GM12878 (cell line): ENCODE data around the gene ANP32D. TPM values are rescaled to one million over a fixed set of nuclear protein-coding genes. Genes with fewer than 3 reads are reported as not detected.

Source experiments
- ATAC-seq: fragments of 200-7000 bp; cut with Tn5 transposase; 3 replicates; pipeline ENCODE4 v1.9.1; 2020; ENCODE audit warnings: mild to moderate bottlenecking, moderate library complexity
- BruUV-seq: library from RNA; stranded (reverse); fragments of 400-500 nt; replicated peaks from 2 replicates; lab custom pipeline; 2021; lab: Mats Ljungman, UMichigan
- CTCF ChIA-PET: fragments of 300-600 bp; sonication (Branson Sonifier 250); formaldehyde crosslinking; extraction: SDS; loops from one replicate; lab custom pipeline; 2021; ENCODE audit warnings: inconsistent platforms; lab: Yijun Ruan, JAX
- POLR2A ChIA-PET: fragments of 350-600 bp; formaldehyde crosslinking; extraction: SDS; loops from one replicate; lab custom pipeline; 2021; ENCODE audit warnings: inconsistent platforms; lab: Charles Lee
- RAD21 ChIA-PET: fragments of 300-600 bp; sonication (Branson Sonifier 250); formaldehyde crosslinking; loops from one replicate; lab custom pipeline; 2023; ENCODE audit warnings: antibody characterized with exemption; ENCODE audit not compliant: unreplicated experiment; lab: Charles Lee
- SMC1A ChIA-PET: fragments of 300-600 bp; sonication (Branson Sonifier 250); formaldehyde crosslinking; loops from one replicate; lab custom pipeline; 2023; ENCODE audit not compliant: unreplicated experiment, uncharacterized antibody; lab: Charles Lee
- DNase-seq: peaks from one replicate; pipeline ENCODE4 v3.0.0-alpha.2; 2011; ENCODE audit warnings: low read depth, low spot score
- FAIRE-seq: peaks from 3 replicates; lab custom pipeline; 2011; peaks lifted over from hg19 to GRCh38; lab: Jason Lieb, UNC
- H2AFZ ChIP-seq: 2 replicates; pipeline ENCODE4 v1.6.0; 2011; ENCODE audit warnings: low read depth, low read length, control low read depth; ENCODE audit not compliant: control insufficient read depth
- H3K27ac ChIP-seq: 2 replicates; pipeline ENCODE4 v1.5.1; 2011; ENCODE audit warnings: control low read depth; ENCODE audit not compliant: control insufficient read depth, insufficient read depth
- H3K27me3 ChIP-seq, 2 experiments: replicated peaks in 1 of 2; 2 replicates each; pipeline versions ENCODE4 v1.6.0 to v1.6.1; 2011; ENCODE audit warnings: low read length in 1 of 2; ENCODE audit not compliant: control insufficient read depth in 2 of 2, insufficient read depth in 2 of 2
- H3K36me3 ChIP-seq, 2 experiments: 2 replicates each; pipeline ENCODE4 v1.5.1; 2011; ENCODE audit warnings: low read length in 1 of 2; ENCODE audit not compliant: control insufficient read depth in 2 of 2, insufficient read depth in 2 of 2
- H3K4me1 ChIP-seq: 2 replicates; pipeline ENCODE4 v1.6.1; 2011; ENCODE audit warnings: mild to moderate bottlenecking, low read length, moderate library complexity, mixed read lengths; ENCODE audit not compliant: control insufficient read depth, insufficient read depth
- H3K4me2 ChIP-seq: 2 replicates; pipeline ENCODE4 v1.6.0; 2011; ENCODE audit warnings: control low read depth; ENCODE audit not compliant: control insufficient read depth, insufficient read depth
- H3K4me3 ChIP-seq: fragments of 200-600 bp; sonication (generic); 2 replicates; pipeline ENCODE4 v1.5.1; 2016
- H3K79me2 ChIP-seq: 2 replicates; pipeline ENCODE4 v1.6.0; 2011; ENCODE audit warnings: low read length; ENCODE audit not compliant: control insufficient read depth, insufficient read depth
- H3K9ac ChIP-seq: 2 replicates; pipeline ENCODE4 v1.8.0; 2011; ENCODE audit warnings: low read length, control low read depth, mixed read lengths; ENCODE audit not compliant: control insufficient read depth, insufficient read depth
- H3K9me3 ChIP-seq: replicated peaks from 3 replicates; pipeline ENCODE4 v1.5.1; 2011; ENCODE audit warnings: mild to moderate bottlenecking, low read length; ENCODE audit not compliant: control insufficient read depth, insufficient read depth
- H4K20me1 ChIP-seq: 2 replicates; pipeline ENCODE4 v1.6.0; 2011; ENCODE audit not compliant: control insufficient read depth, insufficient read depth
- CBX5 ChIP-seq: sonication (generic); IDR thresholded peaks from 2 replicates; pipeline ENCODE4 v1.6.1; 2016; ENCODE audit warnings: low read depth, moderate library complexity, mild to moderate bottlenecking, inconsistent platforms
- CHD2 ChIP-seq: IDR thresholded peaks from 2 replicates; pipeline ENCODE4 v1.6.1; 2011; ENCODE audit warnings: low read depth, low read length, improper control_type of control experiment, borderline replicate concordance
- CREB1 ChIP-seq: IDR thresholded peaks from 2 replicates; pipeline ENCODE4 v1.6.1; 2012; ENCODE audit warnings: low read depth, mild to moderate bottlenecking, inconsistent platforms
- EP300 ChIP-seq, 2 experiments: fragments of 150-350 bp in 1 of 2; IDR thresholded peaks; 2 replicates each; pipeline ENCODE4 v1.6.1; 2011 to 2012; ENCODE audit warnings: low read depth in 2 of 2, low read length in 2 of 2, borderline replicate concordance in 1 of 2, improper control_type of control experiment in 1 of 2, inconsistent platforms in 1 of 2; ENCODE audit not compliant: control insufficient read depth in 1 of 2
- GATAD2B ChIP-seq: fragments of 450-650 bp; conservative IDR thresholded peaks from 2 replicates; pipeline ENCODE4 v1.6.1; 2017; ENCODE audit warnings: low read depth, mild to moderate bottlenecking, moderate library complexity
- HDAC6 ChIP-seq: fragments of 200-600 bp; sonication (generic); IDR thresholded peaks from one replicate; pipeline ENCODE4 v1.8.0; 2017; ENCODE audit warnings: antibody characterized with exemption; ENCODE audit not compliant: unreplicated experiment
- JUNB ChIP-seq: IDR thresholded peaks from 2 replicates; pipeline ENCODE4 v1.6.1; 2016; ENCODE audit warnings: antibody characterized with exemption, mild to moderate bottlenecking
- MEF2B ChIP-seq: fragments of 450-650 bp; IDR thresholded peaks from 2 replicates; pipeline ENCODE4 v1.6.1; 2018; ENCODE audit warnings: mild to moderate bottlenecking, moderate library complexity; ENCODE audit not compliant: partially characterized antibody, poor library complexity, severe bottlenecking
- MTA2 ChIP-seq: fragments of 450-650 bp; IDR thresholded peaks from 2 replicates; pipeline ENCODE4 v1.6.1; 2016; ENCODE audit warnings: low read depth, mild to moderate bottlenecking, moderate library complexity
- NBN ChIP-seq: fragments of 450-650 bp; IDR thresholded peaks from 2 replicates; pipeline ENCODE4 v1.6.1; 2016
- NFIC ChIP-seq: IDR thresholded peaks from 2 replicates; pipeline ENCODE4 v1.6.1; 2012; ENCODE audit warnings: low read depth, mild to moderate bottlenecking, inconsistent platforms, low read length, moderate library complexity
- NRF1 ChIP-seq: conservative IDR thresholded peaks from 2 replicates; pipeline ENCODE4 v1.6.1; 2011; ENCODE audit warnings: mild to moderate bottlenecking, low read depth, low read length, improper control_type of control experiment
- POLR2A ChIP-seq: IDR thresholded peaks from 2 replicates; pipeline ENCODE4 v1.6.1; 2011; ENCODE audit warnings: low read depth, mild to moderate bottlenecking, low read length
- RELB ChIP-seq: fragments of 450-650 bp; IDR thresholded peaks from 2 replicates; pipeline ENCODE4 v1.6.1; 2017; ENCODE audit warnings: low read depth, mild to moderate bottlenecking, moderate library complexity
- SKIL ChIP-seq: fragments of 450-650 bp; IDR thresholded peaks from 2 replicates; pipeline ENCODE4 v1.6.1; 2017; ENCODE audit warnings: mild to moderate bottlenecking, low read depth, inconsistent platforms; ENCODE audit not compliant: poor library complexity, severe bottlenecking
- SMAD1 ChIP-seq: fragments of 450-650 bp; IDR thresholded peaks from 2 replicates; pipeline ENCODE4 v1.6.1; 2018; ENCODE audit warnings: mild to moderate bottlenecking, low read depth; ENCODE audit not compliant: partially characterized antibody
- SRF ChIP-seq, 2 experiments: IDR thresholded peaks; 2 replicates each; pipeline ENCODE4 v1.6.1; 2011; ENCODE audit warnings: low read depth in 2 of 2, low read length in 2 of 2, mild to moderate bottlenecking in 1 of 2, moderate library complexity in 1 of 2
- SUZ12 ChIP-seq: fragments of 200-600 bp; sonication (generic); IDR thresholded peaks from one replicate; pipeline ENCODE4 v1.6.1; 2018; ENCODE audit warnings: antibody characterized with exemption, mild to moderate bottlenecking; ENCODE audit not compliant: unreplicated experiment
- WGBS: methylation state at CpG from one replicate; pipeline ENCODE4 v1.1.6; 2016; ENCODE audit warnings: low lambda C conversion rate; ENCODE audit not compliant: insufficient replicate concordance, insufficient coverage; ENCODE audit errors: missing lambda C conversion rate; 5-methylcytosine and 5-hydroxymethylcytosine counted together
- in situ Hi-C: fragments of 300-500 bp; cut with MboI; formaldehyde crosslinking; loops from 9 replicates; pipeline ENCODE4 v1.14.3; 2018; ENCODE audit warnings: mixed read lengths
- intact Hi-C: fragments of 100-400 bp; cut with micrococcal nuclease; formaldehyde crosslinking; loops from one replicate; pipeline ENCODE4 v1.14.2; 2022; ENCODE audit not compliant: unreplicated experiment
- polyA plus RNA-seq, 11 experiments: library from polyadenylated mRNA; depleted of rRNA in 4 of 11; unstranded in 6 of 11; stranded (reverse) in 5 of 11; fragments of >200 nt; fragmentation: Nextera tagmentation in 4 of 11; fragmentation: Illumina TruSeq in 1 of 11; extraction: Ambion mirVana in 4 of 11; extraction: Trizol in 1 of 11; gene quantifications; 1 replicate in 1 of 11; 2 replicates in 10 of 11; pipeline versions ENCODE4 v1.2.1 to v1.2.3, GENCODE V29; 2011 to 2016; ENCODE audit warnings: inconsistent platforms in 2 of 11, missing spikeins in 2 of 11, low read depth in 1 of 11
- total RNA-seq, 4 experiments: library from RNA; depleted of rRNA in 3 of 4; stranded (reverse); fragments of >200 nt in 3 of 4; fragmentation: Illumina TruSeq in 1 of 4; extraction: Trizol in 1 of 4; gene quantifications; 2 replicates each; pipeline versions ENCODE4 v1.2.1 to v1.2.3, GENCODE V29; 2013 to 2021

The ANP32D gene
- total and polyA plus RNA-seq, 10 of the 15 experiments (the other 5 are each of a cell fraction or from before 2014, with no cell fraction given) = not detected

- CTCF ChIA-PET = interaction anchor here (0.9 to 1.4 kb wide), 4 partner anchors 9 to 203 kb away, joined by 3 to 4 read pairs (median 3); no protein-coding TSS in a partner anchor
- peak; percentile 79; the same call in 1 of the 2 replicates for TF ChIP-seq NFIC
- TF ChIP-seq HDAC6 = no peak
- TF ChIP-seq NBN = 0 out of 2 replicates have a peak, but pooled peaks have one; percentile 42
- peak; percentile 64 for TF ChIP-seq MEF2B
- peak; percentile 57 for TF ChIP-seq SKIL
- TF ChIP-seq RELB = peak; percentile 66; the same call in 1 of the 2 replicates
- no peak for TF ChIP-seq NRF1
- TF ChIP-seq CREB1 = peak; percentile 51; the same call in 1 of the 2 replicates
- no peak for TF ChIP-seq SMAD1
- TF ChIP-seq SRF (IDR thresholded peaks at IDR 0.05; ENCODE audit: low read depth in 2 of 2, low read length in 2 of 2) = peak in 1 of 2 experiments; percentile 95; a peak in 2 of 4 replicates
- TF ChIP-seq CBX5 = peak; percentile 61; the same call in 1 of the 2 replicates
- peak; percentile 82 for TF ChIP-seq JUNB
- peak; percentile 75 for TF ChIP-seq MTA2
- 0 out of 2 replicates have a peak, but pooled peaks have one; percentile 23 for TF ChIP-seq GATAD2B
- peak; percentile 32; the same call in 1 of the 2 replicates for TF ChIP-seq CHD2
- peak; percentile 35 to 66; a peak in 1 of 4 replicates for TF ChIP-seq EP300 (IDR thresholded peaks at IDR 0.05; ENCODE audit: borderline replicate concordance in 1 of 2, control insufficient read depth in 1 of 2, low read depth in 2 of 2, low read length in 2 of 2)
- no peak for TF ChIP-seq SUZ12
- no peak for TF ChIP-seq POLR2A
Measured at GRCh38 chr12:48489012-48489411, 16.7 kb downstream of the ANP32D start.

More at GRCh38 chr12:48489012-48489411, 16.7 kb downstream of the ANP32D start:
- Histone ChIP-seq H3K36me3 (no peaks in the 10 kb centered on the region), H3K9ac (no peak overlapping the region; the same call in 1 of the 2 replicates), H3K4me2 (no peak overlapping the region), H3K79me2 (no peaks in the 10 kb centered on the region), H3K4me1 (0 out of 2 replicates have a peak, but pooled peaks cover 5% of the 10 kb centered on the region), H3K9me3 (no peaks in the 10 kb centered on the region), H4K20me1 (no peaks in the 10 kb centered on the region), H3K27ac (no peak overlapping the region; the same call in 1 of the 2 replicates), H2AFZ (no peak overlapping the region), H3K4me3 (no peak overlapping the region), H3K27me3 (no peaks in the 10 kb centered on the region)
- in situ Hi-C loops (no loop called here), intact Hi-C loops (no loop called here)
- peak; percentile 97 for ATAC-seq
- ChIA-PET SMC1A (interaction anchor here (0.8 to 2.6 kb wide), 12 partner anchors 8 to 318 kb away, joined by 3 to 9 read pairs (median 3); no protein-coding TSS in a partner anchor), POLR2A (interaction anchor here (0.7 kb wide), 1 partner anchor 805 kb away, joined by 4 read pairs; no protein-coding TSS in a partner anchor), RAD21 (interaction anchor here (0.8 to 2.2 kb wide), 5 partner anchors 22 to 154 kb away, joined by 3 to 6 read pairs (median 3); no protein-coding TSS in a partner anchor)
- WGBS = 0% methylated on average over 2 of the region's 2 CpGs
- no TSS peak for BruUV-seq
- DNase-seq = peak; percentile 45
- FAIRE-seq = peak; percentile 66
